Measurements from ENCODE around the gene PHYH.
"Not testable (repeated sequence)": the region's sequence is repeated elsewhere in the genome, so short reads cannot be mapped to it uniquely, and the experiment has no call there.

Gene PHYH

DNA sequence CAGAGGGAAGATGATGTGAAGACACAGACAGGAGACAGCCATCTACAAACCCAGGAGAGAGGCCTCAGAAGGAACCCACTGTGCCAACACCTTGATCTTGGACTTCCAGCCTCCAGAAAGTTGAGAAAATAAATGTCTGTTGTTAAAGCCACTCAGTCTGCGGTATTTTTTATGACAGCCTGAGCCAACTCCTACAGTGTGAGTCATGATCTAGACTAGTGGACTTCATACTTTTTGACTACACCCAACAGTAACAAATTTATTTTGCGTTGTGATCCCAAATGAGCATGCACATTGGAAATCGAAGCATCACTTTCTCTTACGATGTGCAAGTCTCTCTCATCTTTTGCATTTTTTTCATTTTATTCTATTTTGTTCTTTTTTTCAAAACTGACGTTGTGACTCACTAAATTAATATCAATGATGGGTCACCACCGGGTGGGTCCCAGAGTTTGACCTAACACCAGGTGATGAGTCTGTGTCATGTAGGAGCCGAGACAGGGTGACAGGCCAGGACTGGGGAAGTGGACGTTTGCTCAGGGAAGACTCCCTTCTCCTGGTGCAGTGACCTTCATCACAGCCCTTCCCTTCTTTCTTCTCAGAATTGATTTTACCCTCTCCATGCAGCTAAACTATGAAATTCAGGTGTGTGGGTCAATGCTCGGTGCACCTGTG lies 28.9 kb downstream of the PHYH start:
- no peak for DNase-seq

DNA sequence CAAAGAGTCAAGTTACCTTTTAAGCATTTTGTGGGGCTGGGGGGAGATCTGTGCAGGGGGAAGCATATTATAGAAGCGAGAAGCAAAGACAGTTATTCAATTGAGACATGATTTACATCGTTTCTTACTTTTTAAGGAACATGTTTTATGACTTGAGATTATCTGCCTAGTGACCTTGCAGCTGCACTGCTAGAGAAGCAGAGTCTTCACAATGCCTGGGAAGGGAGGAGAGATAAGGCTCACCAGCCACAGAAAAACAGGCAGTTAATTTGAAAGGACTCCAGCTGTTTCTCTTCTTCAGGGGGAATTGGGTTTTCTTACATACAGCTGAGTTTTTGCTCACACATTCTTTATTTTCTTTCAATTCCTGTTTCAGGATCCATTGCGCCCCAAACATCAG lies 31.0 kb downstream of the PHYH start:
- DNase-seq: no peak

DNA sequence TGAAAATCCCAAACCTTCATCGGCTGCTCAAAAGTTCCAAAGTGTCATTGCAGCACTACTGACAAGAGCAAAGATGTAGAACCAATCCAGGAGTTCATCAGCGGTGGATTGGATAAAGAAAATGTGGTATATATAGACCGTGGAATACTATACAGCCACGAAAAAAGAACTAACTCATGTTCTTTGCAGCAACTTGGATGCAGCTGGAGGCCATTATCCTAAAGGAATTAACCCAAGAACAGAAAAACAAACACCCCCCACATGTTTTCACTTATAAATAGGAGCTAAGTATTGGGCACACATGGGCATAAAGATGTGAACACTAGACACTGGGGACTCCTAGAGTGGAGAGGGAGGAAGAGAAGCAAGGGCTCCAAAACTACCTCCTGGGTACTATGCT lies 31.6 kb downstream of the PHYH start:
- DNase-seq: no peak

DNA sequence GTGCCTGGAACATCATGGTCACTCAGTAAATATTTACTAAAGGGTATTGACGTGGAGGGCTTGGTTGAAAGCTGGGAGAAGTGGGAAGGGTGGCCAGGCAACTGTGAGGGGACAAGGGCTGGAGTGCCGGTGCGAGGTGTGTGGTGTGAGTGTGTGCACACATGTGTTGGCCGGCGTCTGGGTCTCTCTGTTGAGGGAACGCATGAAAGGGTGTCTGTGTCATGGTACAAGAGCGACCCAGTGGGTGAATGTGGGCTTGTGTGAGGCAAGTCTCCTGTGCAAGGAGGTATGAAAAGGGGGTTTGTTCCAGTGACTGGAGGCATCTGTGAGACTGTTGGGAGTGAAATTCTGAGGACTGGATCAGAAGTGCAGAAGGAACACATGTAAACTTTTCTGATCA lies 36.3 kb downstream of the PHYH start:
- no peak for DNase-seq

DNA sequence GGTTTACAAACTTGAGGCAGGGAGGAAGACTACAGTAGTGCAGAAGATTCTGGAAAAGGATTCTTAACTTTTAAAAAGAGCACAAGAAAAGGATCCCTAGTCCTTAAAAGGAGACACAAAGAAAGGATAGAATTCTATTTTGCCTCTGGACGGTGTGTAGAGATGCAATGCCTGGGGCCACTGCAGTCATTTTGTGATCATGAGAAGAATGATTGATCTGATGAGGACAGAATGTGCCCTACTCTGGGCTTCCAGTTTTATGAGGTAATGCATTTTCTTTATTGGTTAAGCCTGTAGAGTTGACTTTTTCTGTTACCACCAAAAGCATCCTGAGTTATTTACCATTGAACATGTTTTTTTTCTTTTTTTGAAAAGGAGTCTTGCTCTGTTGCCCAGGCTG lies 37.4 kb downstream of the PHYH start:
- no peak for DNase-seq

DNA sequence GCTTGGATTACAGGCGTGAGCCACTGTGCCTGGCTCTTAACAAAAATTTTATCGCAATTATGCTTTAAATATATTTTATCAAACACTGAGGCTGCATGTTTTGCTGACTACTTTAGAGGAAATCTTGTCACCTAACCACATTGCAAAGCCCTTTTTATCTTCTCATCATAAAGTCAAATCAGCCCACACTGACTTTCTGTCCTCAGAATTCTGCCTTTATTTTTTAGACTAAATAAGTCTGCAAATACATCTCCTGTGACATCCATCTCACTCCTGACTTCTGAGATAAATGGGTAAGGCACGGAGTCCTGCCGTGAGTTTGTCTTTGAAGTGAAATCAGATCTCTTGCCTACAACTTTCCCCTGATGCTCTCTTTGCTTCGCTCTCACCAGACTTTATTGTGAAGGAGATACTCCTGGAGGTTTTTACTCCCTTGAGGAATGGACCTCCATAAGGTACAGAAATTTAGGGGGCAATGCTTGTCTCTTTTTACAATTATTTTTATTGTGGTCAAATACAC lies 42.2 kb downstream of the PHYH start:
- no peak for DNase-seq

DNA sequence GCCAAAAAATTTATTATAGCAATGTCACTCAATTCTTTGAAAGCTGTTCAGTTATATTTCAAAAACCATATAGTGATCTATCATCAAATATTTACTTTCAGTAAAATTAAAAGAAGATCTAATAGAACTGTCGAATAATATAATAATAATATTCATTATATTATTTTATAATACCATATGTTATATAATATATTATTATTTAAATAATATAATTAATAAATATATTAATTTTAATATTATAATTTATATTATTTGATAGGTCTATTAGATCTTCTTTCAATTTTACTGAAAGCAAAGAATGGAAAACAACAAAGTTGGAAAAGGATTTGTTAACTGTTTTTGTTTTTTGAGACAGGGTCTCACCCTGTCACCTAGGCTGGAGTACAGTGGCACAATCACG lies 43.2 kb downstream of the PHYH start:
- DNase-seq: no peak

DNA sequence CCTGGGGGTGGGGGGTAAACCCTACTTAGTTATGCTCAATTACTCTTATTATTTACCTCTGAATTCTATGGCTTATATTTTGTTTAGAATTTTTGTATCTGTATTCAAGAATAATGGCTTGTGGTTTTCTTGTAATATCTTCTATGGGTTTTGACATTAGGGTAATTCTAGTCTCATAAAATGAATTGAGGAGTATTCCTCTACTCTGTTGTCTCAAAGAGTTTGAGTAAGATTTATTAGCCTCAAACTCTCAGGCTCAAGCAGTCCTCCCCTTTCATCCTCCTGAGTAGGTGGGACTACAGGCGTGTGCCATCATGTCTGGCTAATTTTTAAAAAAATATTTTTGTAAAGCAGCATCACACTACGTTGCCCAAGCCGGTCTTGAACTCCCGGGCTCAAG lies 46.1 kb downstream of the PHYH start:
- no peak for DNase-seq

DNA sequence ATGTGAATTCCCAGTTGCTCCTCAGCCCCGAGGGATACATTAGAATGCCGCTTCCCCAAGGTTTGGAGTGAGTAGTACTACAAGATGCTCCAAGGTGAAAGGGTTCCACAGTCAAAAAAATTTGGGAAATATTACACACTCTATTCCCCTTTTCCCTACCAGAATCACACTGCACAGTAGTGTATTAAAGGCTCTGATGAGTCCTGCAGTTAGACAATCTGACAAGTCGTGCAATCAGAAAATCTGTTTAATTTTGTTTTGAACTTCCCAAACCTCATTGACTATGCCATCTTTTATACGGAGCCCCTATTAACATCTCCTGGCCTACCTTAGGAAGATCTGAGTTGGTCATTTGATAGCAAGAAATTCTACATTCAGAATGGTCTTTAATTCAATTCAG lies 52.1 kb downstream of the PHYH start:
- no peak for DNase-seq

DNA sequence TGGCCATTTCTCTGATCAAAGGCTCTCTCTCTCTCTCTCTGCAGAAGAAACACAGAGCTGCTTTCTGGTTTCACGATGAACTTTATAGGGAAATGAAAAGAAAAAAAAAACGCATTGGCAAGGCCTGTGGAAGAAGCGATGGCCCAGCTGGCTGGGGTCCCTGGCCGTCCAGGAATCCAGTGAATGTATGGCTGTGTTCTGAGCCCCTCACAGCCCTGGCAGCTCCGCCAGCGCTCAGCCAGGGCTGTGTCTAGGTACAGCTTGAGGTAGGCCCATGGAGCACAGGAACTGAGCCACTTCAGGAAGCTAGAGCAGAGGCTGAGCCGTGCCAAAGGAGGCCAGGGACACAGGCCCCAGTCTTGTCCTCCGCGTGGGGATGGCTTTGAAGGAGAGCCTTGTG lies 52.6 kb downstream of the PHYH start:
- no peak for DNase-seq

DNA sequence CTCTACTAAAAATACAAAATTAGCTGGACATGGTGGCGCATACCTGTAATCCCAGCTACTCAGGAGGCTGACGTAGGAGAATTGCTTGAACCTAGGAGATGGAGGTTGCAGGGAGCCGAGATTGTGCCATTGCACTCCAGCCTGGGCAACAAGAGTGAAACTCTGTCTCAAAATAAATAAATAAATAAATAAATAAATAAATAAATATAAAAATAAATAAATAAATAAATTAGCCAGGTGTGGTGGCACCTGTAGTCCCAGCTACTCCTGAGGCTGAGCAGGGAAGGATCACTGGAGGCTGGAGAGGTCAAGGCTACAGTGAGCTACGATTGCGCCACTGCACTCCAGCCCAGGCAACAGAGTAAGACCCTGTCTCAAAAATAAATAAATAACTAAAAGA lies 57.6 kb downstream of the PHYH start:
- not testable (repeated sequence) for DNase-seq

DNA sequence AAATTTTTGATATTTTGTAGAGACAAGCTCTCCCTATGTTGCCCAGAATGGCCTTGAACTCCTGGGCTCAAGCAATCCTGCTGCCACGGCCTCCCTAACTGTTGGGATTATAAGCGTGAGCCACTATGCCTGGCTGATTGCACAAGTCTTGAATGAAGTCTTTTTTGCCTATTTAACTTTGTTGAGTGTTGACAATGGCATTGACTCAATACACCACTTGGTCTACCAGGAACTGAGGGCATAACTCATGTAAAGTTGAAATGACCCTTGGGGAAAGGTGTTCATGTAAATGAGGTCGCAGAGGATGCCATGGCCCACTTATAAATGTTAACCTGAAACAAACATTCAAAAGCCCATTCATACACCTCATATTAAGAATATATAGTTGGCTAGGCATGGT lies 58.3 kb downstream of the PHYH start:
- DNase-seq: no peak

DNA sequence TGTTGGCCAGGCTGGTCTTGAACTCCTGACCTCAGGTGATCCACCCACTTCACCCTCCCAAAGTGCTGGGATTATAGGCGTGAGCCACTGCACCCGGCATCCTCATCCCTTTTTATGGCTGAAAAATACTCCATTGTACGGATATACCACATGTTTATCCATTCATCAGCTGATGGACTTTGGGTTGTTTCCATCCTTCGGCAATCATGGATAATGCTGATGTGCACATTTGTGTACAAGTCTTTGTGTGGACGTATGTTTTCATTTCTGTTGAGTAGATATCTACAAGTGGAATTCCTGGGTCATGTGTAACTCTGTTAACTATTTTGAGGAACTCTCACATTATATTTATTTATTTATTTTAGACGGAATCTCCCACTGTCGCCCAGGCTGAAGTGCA lies 59.9 kb downstream of the PHYH start:
- DNase-seq: no peak

DNA sequence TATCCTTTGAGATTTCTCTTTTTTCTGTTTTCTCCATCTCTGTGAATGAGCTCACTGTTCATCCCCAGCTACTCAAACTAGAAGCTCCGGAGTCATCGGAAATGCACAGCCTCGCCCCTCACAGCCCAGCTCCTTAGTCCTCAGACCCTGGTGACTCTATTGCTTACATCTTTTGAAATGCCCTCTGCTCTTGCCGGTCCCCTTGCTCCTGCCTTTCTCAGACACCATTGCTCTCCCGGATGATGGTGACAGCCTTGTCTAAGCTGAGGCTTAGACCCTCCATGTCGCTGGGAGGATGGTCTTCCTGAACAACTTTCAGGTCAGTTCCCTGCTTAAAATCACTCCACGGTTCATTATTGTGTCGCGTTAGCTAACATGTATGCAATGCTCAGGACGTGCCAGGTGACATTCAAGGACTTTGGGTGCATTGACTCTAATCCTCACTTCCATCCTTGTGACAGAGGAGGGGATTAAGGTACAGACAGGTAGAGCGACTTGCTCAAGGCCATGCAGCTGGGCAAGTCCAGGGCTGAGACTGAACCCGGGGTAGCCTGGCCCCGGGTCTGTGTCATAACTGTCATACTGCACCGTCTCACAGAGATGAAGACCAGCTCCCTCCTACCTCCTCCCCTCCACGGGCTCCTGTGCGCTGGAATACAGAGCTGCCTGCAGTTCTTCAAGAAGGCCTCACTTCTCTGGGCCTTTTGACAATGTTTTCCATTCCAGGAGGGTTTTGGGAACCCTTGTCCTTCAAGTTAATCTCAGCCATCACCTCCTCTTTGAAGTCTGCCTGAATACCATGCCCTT lies 61.4 kb downstream of the PHYH start:
- DNase-seq: no peak

DNA sequence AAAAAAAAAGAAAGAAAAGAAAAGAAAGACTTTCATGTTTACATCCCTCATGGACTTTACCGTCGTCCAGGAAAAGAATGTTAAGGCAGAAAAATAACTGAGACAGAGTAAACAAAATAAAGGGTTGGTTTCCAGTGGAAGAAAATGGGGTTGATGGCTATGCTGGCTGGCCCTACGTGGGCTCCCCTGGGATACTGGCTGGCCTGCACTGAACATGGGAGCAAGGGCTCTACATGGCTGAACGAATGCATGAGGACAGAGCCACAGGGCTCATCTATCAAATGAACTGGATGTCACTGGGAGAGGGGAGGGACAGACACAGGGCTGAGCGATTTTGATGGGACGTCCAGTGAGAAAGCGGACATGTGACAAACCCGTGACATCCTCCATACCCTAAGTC lies 63.2 kb downstream of the PHYH start:
- no peak for DNase-seq

DNA sequence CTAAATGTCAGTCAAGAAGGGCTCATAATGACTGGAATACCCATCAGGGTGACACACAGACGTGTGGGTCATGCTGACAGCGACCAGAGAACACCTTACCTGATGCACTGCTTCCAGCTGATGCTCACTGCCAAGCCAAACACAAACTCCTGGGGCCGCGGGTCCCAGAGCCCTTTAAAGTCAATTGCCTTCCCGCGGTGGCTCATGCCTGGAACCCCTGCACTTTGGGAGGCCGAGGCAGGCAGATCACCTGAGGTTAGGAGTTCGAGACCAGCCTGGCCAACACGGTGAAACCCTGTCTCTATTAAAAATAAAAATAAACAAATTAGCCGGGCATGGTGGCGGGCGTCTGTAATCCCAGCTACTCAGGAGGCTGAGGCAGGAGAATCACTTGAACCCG lies 65.1 kb downstream of the PHYH start:
- DNase-seq: not testable (repeated sequence)

DNA sequence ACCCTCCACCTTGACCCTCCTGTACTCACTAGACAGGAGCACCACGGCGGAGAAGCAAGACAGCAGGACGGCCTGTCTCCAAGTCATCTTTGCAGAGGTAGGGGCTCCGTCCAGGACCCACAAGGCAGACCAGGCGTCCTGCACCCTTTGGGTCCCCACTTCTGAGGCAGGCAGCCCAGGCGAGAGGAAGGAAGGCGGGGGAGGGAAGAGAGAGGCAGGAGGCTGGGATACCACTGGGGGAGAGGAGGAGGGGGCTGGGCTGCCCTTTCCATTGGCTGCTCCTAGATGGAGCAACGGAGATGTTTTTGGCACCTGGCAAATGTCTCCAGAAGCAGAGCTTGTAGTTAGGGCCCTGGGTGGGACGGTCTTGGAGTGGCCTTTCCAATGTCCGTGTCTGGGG lies 65.7 kb downstream of the PHYH start, which contains the start of gene UCMA:
TSS of gene UCMA (minus strand) at position 203 of the 400 bp plus-strand sequence. CDS start at position 87, 116 bp downstream.
- no peak for DNase-seq

DNA sequence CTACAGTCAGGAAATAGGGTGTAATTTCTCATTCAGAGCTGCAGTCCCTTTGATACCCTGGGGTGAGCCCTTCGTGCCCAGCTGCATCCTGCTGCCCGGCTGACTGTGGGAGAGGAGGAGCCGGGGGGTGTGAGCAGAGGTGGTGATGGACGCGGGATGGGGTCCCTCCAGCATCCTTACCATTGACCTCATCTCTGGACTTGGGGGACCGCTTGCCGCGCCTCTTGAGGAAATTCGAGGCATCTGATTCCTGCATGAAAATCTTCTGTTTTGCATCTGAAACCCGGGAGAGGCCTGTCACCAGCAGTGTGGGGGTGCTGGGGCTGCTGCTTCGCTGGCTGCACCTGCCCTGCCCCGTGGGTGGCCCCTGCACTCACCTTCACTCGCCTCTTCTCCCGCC lies 66.5 kb downstream of the PHYH start:
- DNase-seq: no peak

DNA sequence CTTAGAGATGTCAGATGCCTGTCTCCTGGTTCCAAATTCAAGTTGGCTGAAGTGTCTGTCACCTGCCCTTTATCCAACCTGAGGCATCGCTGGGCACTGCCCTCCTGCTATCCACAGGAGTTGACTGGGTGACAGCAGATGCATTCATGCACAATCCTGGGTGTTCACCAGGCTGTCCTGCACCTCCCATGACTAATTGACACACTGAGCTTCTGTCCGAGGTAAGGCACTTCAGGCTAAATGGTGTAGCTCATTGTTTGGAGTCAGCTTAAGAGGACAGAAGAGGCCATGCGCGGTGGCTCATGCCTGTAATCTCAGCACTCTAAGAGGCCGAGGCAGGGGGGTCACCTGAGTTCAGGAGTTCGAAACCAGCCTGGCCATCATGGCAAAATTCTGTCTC lies 68.1 kb downstream of the PHYH start:
- DNase-seq: no peak

DNA sequence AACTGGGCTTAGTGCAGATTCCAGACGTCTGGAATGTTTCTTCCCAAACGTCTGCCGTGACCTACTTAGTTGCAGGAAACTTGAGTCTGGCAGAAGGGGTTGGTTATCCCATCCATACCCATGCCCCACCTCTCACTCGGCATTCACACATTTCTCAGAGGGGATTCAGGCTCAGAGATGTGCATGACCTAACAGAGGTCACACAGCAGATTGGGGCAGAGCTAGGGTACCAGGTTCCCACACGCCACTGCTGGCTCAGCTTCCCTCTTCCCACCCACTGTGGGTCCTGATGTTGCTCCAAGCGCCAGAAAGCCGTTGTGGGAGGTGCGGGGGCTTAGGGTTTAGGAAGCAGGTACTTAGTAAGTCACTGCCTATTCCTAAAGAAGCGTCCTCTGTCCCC lies 68.7 kb downstream of the PHYH start:
- no peak for DNase-seq
